Calu3 (cell line): ENCODE results near the gene ANKS1A. TPM values are rescaled to one million over a fixed set of nuclear protein-coding genes. Genes with fewer than 3 reads are reported as not detected.
"Not testable (repeated sequence)": the region's sequence is repeated elsewhere in the genome, so short reads cannot be mapped to it uniquely, and the experiment has no call there.

Source experiments
- BruUV-seq: library from RNA; stranded (reverse); fragments of 400-500 nt; replicated peaks from 2 replicates; lab custom pipeline; 2021; lab: Mats Ljungman, UMichigan
- CTCF ChIA-PET: fragments of 300-600 bp; sonication (Branson Sonifier 250); formaldehyde crosslinking; loops from one replicate; lab custom pipeline; 2022; ENCODE audit warnings: antibody characterized with exemption; lab: Charles Lee
- DNase-seq: peaks from one replicate; pipeline ENCODE4 v3.0.0; 2022
- H3K27ac Mint-ChIP-seq: one replicate; pipeline ENCODE4 v1.8.0; 2022; ENCODE audit warnings: mixed read lengths; ENCODE audit not compliant: unreplicated experiment
- H3K27me3 Mint-ChIP-seq: one replicate; pipeline ENCODE4 v1.8.0; 2022; ENCODE audit warnings: mixed read lengths; ENCODE audit not compliant: unreplicated experiment
- H3K36me3 Mint-ChIP-seq: one replicate; pipeline ENCODE4 v1.8.0; 2022; ENCODE audit warnings: mild to moderate bottlenecking, moderate library complexity, mixed read lengths; ENCODE audit not compliant: insufficient read depth, unreplicated experiment
- H3K4me1 Mint-ChIP-seq: one replicate; pipeline ENCODE4 v1.8.0; 2022; ENCODE audit warnings: mild to moderate bottlenecking, low read depth, mixed read lengths; ENCODE audit not compliant: unreplicated experiment
- H3K4me3 Mint-ChIP-seq: one replicate; pipeline ENCODE4 v1.8.0; 2022; ENCODE audit warnings: mild to moderate bottlenecking, low read depth, moderate library complexity, mixed read lengths; ENCODE audit not compliant: unreplicated experiment
- H3K9me3 Mint-ChIP-seq: one replicate; pipeline ENCODE4 v1.8.0; 2022; ENCODE audit warnings: low read depth, mixed read lengths; ENCODE audit not compliant: unreplicated experiment
- intact Hi-C: fragments of 100-400 bp; cut with micrococcal nuclease; formaldehyde crosslinking; loops from one replicate; pipeline ENCODE4 v1.10.0; 2022; ENCODE audit not compliant: unreplicated experiment
- total RNA-seq: library from RNA; stranded (reverse); gene quantifications from 2 replicates; pipeline ENCODE4 v1.2.3, GENCODE V29; 2022
- TF ChIP-seq, protein P1 (sequence below): fragments of 200-600 bp; IDR thresholded peaks from one replicate; pipeline ENCODE4 v1.8.0; 2022; ENCODE audit warnings: antibody characterized with exemption; ENCODE audit not compliant: unreplicated experiment

Gene ANKS1A
- total RNA-seq, 1 experiment from 2014 or later = 60.3 TPM

DNA sequence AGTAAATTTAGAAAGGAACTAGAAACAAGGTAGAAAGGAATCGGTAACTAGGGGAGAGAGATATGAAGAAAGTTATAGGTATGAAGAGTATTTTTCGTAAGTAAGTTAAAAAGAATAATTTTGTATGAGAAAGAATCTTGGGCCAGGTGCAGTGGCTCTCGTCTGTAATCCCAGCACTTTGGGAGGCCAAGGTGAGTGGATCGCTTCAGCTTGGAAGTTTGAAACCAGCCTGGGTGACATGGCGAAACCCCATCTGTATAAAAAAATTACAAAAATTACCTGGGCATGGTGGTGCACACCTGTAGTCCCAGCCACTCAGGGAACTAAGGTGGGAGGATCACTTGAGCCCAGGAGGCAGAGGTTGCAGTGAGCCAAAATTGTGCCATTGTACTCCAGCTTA is 210.1 kb downstream of the ANKS1A start:
- no TSS peak for BruUV-seq
- DNase-seq = no peak
- CTCF ChIA-PET = no interaction called here
- H3K4me3 Mint-ChIP-seq = no peak overlapping the region
- H3K27me3 Mint-ChIP-seq = no peaks in the 10 kb centered on the region
- no peaks in the 10 kb centered on the region for H3K36me3 Mint-ChIP-seq
- H3K4me1 Mint-ChIP-seq = peaks cover 21% of the 10 kb centered on the region
- TF ChIP-seq, protein P1, sequence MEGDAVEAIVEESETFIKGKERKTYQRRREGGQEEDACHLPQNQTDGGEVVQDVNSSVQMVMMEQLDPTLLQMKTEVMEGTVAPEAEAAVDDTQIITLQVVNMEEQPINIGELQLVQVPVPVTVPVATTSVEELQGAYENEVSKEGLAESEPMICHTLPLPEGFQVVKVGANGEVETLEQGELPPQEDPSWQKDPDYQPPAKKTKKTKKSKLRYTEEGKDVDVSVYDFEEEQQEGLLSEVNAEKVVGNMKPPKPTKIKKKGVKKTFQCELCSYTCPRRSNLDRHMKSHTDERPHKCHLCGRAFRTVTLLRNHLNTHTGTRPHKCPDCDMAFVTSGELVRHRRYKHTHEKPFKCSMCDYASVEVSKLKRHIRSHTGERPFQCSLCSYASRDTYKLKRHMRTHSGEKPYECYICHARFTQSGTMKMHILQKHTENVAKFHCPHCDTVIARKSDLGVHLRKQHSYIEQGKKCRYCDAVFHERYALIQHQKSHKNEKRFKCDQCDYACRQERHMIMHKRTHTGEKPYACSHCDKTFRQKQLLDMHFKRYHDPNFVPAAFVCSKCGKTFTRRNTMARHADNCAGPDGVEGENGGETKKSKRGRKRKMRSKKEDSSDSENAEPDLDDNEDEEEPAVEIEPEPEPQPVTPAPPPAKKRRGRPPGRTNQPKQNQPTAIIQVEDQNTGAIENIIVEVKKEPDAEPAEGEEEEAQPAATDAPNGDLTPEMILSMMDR = no peak
- intact Hi-C loops = loop anchor here (1.0 kb wide), 1 partner anchor 31 kb away; no protein-coding TSS in a partner anchor
- no peaks in the 10 kb centered on the region for H3K9me3 Mint-ChIP-seq
- H3K27ac Mint-ChIP-seq = no peak overlapping the region

DNA sequence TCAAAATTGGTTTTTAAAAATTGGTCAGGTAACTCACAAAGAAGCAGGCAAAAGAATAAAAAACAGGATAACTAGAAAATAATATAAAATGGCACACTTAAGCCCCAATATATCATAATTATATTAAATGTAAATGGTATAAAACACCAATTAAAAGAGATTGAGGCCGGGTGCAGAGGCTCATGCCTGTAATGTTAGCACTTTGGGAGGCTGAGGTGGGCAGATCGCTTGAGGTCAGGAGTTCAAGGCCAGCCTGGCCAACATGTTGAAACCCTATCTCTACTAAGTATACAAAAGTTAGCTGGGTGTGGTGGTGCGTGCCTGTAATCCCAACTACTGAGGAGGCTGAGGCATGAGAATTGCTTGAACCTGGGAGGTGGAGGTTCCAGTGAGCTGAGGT is 216.0 kb downstream of the ANKS1A start:
- Mint-ChIP-seq H3K4me3 (no peak overlapping the region), H3K27ac (no peak overlapping the region), H3K9me3 (peaks cover 3% of the 10 kb centered on the region), H3K36me3 (no peaks in the 10 kb centered on the region), H3K4me1 (peaks cover 9% of the 10 kb centered on the region), H3K27me3 (no peaks in the 10 kb centered on the region)
- CTCF ChIA-PET = interaction anchor here (1.3 kb wide), 1 partner anchor 18 kb away, joined by 3 read pairs; no protein-coding TSS in a partner anchor
- intact Hi-C loops = no loop called here
- no TSS peak for BruUV-seq
- DNase-seq = no peak
- TF ChIP-seq, protein P1 = no peak

DNA sequence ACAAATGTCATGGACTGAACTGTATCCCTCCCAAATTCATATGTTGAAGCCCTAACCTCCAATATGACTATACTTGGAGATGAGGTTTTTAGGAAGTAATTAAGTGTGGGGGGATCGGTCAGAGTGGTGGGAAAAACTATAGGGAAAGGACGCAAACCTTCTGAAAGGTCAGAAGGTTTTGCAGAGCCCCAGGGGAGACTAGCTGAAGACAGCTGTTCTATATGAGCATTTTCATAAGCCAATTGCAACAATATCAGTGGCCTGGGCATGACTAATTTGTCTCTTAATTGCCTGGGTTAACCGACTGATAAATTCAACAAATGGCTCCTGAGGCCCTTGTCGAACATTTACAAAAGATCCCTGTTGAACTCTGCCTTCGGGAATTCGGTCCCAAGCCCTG is 217.0 kb downstream of the ANKS1A start:
- H3K36me3 Mint-ChIP-seq, H3K27me3 Mint-ChIP-seq, H3K9me3 Mint-ChIP-seq, intact Hi-C loops, BruUV-seq, H3K4me3 Mint-ChIP-seq, H3K27ac Mint-ChIP-seq, DNase-seq, H3K4me1 Mint-ChIP-seq: not testable (repeated sequence)
- CTCF ChIA-PET = interaction anchor here (1.3 kb wide), 1 partner anchor 19 kb away, joined by 3 read pairs; no protein-coding TSS in a partner anchor

DNA sequence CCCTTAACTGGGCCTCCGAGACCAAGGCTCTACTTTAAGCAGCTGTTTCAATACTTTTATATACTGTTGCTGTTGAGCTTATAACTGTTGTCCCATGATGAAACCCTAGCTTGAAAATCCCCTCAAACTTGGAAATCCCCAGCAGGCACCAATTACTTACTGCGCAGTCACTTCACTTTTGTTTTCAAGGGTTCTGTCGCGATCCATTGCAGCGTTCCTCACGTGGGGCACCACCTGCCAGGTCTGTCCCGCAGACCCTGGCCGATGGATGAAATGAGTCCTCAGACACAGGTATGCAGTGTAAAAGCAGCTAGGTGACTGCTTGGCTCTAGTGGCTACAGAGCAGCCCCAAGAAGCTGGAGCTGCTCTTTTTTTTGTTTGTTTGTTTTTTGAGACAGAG is 218.2 kb downstream of the ANKS1A start:
- H3K36me3 Mint-ChIP-seq, DNase-seq, H3K9me3 Mint-ChIP-seq, H3K4me3 Mint-ChIP-seq, H3K4me1 Mint-ChIP-seq, H3K27me3 Mint-ChIP-seq, BruUV-seq, intact Hi-C loops, H3K27ac Mint-ChIP-seq: not testable (repeated sequence)
- CTCF ChIA-PET = interaction anchor here (0.8 kb wide), 2 partner anchors 9 to 681 kb away, joined by 3 read pairs; partner anchors contain the start of gene RPS10

DNA sequence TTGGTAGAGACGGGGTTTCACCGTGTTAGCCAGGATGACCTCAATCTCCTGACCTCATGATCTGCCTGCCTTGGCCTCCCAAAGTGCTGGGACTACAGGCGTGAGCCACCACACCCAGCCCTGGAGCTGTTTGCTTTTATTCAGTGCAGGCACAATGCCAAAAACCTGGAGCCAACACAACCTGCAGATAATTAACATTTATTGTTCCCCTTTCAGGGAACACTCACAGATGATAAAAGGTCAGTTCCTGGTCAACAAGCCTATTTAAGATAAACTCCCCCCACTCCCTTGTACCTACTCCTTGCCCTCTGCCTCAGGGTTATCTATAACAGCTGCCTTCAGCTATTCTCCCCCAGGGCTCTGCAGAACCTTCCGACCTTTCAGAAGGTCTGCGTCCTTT is 218.7 kb downstream of the ANKS1A start:
- H3K27ac Mint-ChIP-seq, H3K4me3 Mint-ChIP-seq, H3K36me3 Mint-ChIP-seq, H3K9me3 Mint-ChIP-seq, H3K27me3 Mint-ChIP-seq, BruUV-seq, intact Hi-C loops, H3K4me1 Mint-ChIP-seq, DNase-seq: not testable (repeated sequence)
- CTCF ChIA-PET = interaction anchor here (0.8 kb wide), 2 partner anchors 10 to 682 kb away, joined by 3 read pairs; partner anchors contain the start of gene RPS10

DNA sequence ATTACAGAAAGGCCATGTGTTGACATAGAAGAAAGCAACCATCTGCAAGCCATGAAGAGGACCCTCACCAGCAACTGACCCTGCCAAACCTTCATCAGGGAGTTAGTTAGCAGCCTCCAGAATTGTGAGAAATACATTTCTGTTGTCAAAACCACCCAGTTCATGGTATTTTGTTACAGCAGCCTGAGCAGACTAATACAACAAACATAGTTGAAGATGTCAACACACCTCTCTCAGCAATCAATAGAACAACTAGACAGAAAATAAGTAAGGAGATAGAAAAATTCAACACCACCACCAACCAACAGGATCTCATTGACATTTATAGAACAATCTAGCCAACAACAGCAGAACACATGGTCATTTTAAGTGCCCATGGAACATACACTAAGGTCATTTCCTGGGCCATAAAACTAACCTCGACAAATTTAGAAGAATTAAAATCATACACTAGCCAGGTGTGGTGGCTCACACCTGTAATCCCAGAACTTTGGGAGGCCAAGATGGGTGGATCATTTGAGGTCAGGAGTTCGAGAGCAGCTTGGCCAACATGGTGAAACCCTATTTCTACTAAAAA is 219.3 kb downstream of the ANKS1A start:
- Mint-ChIP-seq H3K4me3 (no peak overlapping the region), H3K36me3 (no peaks in the 10 kb centered on the region), H3K27ac (no peak overlapping the region), H3K27me3 (peaks cover 8% of the 10 kb centered on the region), H3K9me3 (peaks cover 3% of the 10 kb centered on the region), H3K4me1 (peaks cover 9% of the 10 kb centered on the region)
- TF ChIP-seq, protein P1 = no peak
- CTCF ChIA-PET = no interaction called here
- no peak for DNase-seq
- intact Hi-C loops = no loop called here
- BruUV-seq = no TSS peak
